K562 (cell line): ENCODE data around the gene NAPA.

ENCODE experiments used
- CTCF ChIP-seq, 3 experiments: IDR thresholded peaks in 2 of 3; conservative IDR thresholded peaks in 1 of 3; 2 replicates each; pipeline ENCODE4 v1.5.1; 2011 to 2012; ENCODE audit warnings: low read length in 3 of 3, mild to moderate bottlenecking in 3 of 3, control low read depth in 2 of 3, improper control_type of control experiment in 1 of 3, inconsistent platforms in 1 of 3, low read depth in 1 of 3, mixed read lengths in 1 of 3, moderate library complexity in 1 of 3; ENCODE audit not compliant: insufficient read depth in 2 of 3
- FOSL1 ChIP-seq: fragments of 200-800 bp; sonication (Bioruptor generic); conservative IDR thresholded peaks from 2 replicates; pipeline ENCODE4 v1.6.1; 2016; ENCODE audit warnings: missing genetic modification characterization, missing compliant biosample characterization
- FOXJ2 ChIP-seq: fragments of 200-800 bp; sonication (Bioruptor generic); IDR thresholded peaks from 2 replicates; pipeline ENCODE4 v1.6.1; 2016; ENCODE audit warnings: missing genetic modification characterization, missing compliant biosample characterization
- GABPA ChIP-seq: fragments of 200-800 bp; sonication (Bioruptor generic); conservative IDR thresholded peaks from 2 replicates; pipeline ENCODE4 v1.6.1; 2016; ENCODE audit warnings: low read depth, missing genetic modification characterization, missing compliant biosample characterization
- NFIC ChIP-seq: fragments of 450-650 bp; IDR thresholded peaks from 2 replicates; pipeline ENCODE4 v1.6.1; 2017; ENCODE audit warnings: mild to moderate bottlenecking, inconsistent platforms
- SMARCA4 ChIP-seq: fragments of 450-650 bp; IDR thresholded peaks from 2 replicates; pipeline ENCODE4 v1.6.1; 2016
- TF ChIP-seq, protein P1 (sequence below): sonication (generic); formaldehyde crosslinking; IDR thresholded peaks from 2 replicates; pipeline ENCODE4 v1.9.0; 2022; ENCODE audit warnings: mild to moderate bottlenecking, missing genetic modification reagents
- TF ChIP-seq, protein P2 (sequence below): fragments of 150-350 bp; conservative IDR thresholded peaks from 2 replicates; pipeline ENCODE4 v1.6.1; 2014; ENCODE audit warnings: low read length

DNA sequence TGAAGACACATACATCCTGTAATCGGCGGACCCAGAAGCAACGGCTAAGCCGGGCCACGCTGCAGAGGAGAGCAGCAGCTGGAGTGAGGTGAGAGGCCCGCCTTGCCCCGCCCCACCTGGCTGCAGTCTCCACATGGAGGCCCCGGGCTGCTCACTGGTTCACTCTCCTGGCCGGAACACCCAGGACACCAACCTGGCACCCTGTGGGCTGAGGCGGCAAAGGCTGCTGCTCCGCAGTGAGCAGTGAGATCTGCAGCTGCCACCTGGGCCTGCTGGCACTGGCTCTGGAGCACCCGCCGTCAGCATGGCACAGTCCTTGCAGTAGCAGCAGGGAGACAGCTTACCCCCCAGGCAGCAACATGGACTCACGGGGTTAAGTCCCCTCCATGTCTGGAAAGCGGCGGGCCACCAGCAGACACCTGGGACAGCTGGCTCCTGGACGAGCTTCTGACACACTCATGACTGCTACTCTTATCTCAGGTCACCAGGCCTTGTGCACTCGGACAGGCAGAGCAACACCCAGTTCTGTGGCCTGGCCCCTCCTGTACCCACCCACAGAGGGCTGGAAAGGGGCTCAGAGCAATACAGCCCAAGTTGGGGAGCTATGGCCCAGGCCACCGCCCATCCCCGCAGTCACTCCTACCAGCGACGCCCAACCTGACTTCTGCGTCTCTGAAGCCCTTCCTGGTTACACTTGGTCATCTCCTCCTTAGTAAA, 17.7 kb downstream of the NAPA start:
- peak; percentile 75 for TF ChIP-seq NFIC
- TF ChIP-seq, protein P1, sequence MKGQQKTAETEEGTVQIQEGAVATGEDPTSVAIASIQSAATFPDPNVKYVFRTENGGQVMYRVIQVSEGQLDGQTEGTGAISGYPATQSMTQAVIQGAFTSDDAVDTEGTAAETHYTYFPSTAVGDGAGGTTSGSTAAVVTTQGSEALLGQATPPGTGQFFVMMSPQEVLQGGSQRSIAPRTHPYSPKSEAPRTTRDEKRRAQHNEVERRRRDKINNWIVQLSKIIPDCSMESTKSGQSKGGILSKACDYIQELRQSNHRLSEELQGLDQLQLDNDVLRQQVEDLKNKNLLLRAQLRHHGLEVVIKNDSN (CRISPR knock-in tag) = no peak
- TF ChIP-seq CTCF (IDR thresholded peaks at IDR 0.05 in 2 of 3, conservative IDR thresholded peaks at IDR 0.05 in 1 of 3; ENCODE audit: insufficient read depth in 2 of 3, low read depth in 1 of 3, low read length in 3 of 3) = no peak
- TF ChIP-seq, protein P2, sequence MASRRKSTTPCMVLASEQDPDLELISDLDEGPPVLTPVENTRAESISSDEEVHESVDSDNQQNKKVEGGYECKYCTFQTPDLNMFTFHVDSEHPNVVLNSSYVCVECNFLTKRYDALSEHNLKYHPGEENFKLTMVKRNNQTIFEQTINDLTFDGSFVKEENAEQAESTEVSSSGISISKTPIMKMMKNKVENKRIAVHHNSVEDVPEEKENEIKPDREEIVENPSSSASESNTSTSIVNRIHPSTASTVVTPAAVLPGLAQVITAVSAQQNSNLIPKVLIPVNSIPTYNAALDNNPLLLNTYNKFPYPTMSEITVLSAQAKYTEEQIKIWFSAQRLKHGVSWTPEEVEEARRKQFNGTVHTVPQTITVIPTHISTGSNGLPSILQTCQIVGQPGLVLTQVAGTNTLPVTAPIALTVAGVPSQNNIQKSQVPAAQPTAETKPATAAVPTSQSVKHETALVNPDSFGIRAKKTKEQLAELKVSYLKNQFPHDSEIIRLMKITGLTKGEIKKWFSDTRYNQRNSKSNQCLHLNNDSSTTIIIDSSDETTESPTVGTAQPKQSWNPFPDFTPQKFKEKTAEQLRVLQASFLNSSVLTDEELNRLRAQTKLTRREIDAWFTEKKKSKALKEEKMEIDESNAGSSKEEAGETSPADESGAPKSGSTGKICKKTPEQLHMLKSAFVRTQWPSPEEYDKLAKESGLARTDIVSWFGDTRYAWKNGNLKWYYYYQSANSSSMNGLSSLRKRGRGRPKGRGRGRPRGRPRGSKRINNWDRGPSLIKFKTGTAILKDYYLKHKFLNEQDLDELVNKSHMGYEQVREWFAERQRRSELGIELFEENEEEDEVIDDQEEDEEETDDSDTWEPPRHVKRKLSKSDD = no peak
- peak; percentile 80 for TF ChIP-seq SMARCA4
- TF ChIP-seq FOSL1 (tag) = peak; percentile 76
- TF ChIP-seq FOXJ2 (tag) = no peak
- no peak for TF ChIP-seq GABPA
